Effector CD8-positive, alpha-beta T cell (primary cell): Measurements from ENCODE around the gene DLK2.
"Not testable (repeated sequence)": the region's sequence is repeated elsewhere in the genome, so short reads cannot be mapped to it uniquely, and the experiment has no call there.

Experiments used
- DNase-seq: peaks from one replicate; lab custom pipeline; 2025; lab: John Stamatoyannopoulos, UW

DLK2 gene

DNA sequence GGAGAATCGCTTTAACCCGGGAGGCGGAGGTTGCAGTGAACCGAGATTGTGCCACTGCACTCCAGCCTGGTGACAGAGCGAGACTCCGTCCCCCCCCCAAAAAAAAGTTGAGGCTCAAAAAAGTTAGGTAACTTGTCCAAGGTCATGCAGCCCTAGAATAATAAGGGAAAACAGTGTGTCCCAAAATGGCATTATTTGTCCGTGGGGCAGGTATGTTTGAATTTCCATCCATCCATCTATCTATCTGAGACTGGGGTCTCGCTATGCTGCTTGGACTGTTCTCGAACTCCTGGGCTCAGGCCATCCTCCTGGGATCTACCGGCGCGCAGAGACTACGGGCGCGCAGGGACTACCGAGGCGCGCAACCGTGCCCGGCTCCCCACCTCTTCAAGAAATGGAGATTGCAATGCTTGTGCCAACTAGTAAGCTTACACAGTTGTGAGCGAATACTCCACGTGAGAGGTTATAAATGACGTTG, 28.4 kb downstream of the DLK2 start:
- no peak for DNase-seq

DNA sequence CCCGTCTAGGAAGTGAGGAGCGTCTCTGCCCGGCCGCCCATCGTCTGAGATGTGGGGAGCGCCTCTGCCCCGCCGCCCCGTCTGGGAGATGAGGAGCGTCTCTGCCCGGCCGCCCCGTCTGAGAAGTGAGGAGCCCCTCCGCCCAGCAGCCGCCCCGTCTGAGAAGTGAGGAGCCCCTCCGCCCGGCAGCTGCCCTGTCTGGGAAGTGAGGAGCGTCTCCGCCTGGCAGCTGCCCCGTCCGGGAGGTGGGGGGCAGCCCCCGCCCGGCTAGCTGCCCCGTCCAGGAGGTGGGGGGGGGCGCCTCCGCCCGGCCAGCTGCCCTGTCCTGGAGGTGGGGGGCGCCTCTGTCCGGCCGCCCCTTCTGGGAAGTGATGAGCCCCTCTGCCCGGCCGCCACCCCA, 30.3 kb downstream of the DLK2 start:
- not testable (repeated sequence) for DNase-seq

DNA sequence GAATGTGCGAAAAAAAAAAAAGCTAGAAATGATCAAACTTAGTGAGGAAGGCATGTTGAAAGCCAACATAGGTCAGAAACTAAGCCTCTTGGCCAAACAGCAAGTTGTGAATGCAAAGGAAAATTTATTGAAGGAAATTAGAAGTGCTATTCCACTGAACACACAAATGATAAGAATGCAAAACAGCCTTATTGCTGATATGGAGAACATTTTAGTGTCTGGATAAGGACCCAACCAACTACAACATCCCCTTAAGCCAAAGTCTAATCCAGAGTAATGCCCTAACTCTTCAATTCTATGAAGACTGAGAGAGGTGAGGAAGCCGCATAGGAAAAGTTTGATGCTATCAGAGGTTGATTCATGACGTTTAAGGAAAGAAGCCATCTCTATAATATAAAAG, 33.5 kb downstream of the DLK2 start:
- DNase-seq = no peak

DNA sequence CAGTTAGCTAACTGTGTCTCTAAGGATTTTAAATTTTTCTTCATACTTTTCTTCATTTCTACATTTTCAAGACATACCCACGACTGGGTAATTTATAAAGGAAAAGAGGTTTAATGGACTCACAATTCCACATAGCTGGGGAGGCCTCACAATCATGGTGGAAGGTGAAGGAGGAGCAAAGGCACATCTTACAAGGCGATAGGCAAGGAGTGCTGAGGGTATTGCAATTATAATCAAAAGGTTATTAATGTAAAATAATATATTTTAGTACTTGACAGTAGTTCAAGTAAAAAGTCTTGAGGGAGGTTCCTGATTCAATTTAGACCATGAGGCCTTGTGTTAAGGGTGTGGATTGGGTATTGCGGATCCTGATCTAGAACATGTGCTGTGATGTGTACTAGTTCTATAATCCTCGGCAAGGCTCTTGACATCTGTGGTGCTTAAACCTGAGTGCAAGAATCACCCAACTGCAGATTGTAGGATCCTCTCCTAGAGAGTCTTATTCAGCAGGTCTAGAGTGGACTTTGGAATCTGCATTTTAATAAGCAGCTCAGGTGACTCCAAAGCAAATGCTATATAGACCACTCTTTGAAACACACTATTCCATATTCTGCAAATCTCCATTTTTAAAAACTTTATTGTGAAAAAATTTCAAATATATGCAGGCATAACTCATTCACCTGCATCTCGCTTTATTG, 35.2 kb downstream of the DLK2 start:
- no peak for DNase-seq

DNA sequence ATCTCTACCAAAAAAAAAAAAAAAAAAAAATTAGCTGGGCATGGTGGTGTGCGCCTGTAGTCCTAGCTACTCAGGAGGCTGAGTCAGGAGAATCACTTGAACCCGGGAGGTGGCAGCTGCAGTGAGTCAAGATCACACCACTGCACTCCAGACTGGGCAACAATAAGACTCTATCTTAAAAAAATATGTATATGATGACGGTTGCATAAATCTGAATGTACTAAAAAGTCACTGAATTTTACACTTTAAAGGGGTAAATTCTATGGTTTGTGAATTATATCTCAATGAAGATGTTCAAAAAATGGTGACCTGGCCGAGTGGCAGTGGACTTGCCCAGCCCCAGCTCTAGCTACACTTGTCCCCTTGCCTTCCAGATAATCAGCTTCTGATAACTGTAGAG, 38.4 kb downstream of the DLK2 start:
- no peak for DNase-seq

DNA sequence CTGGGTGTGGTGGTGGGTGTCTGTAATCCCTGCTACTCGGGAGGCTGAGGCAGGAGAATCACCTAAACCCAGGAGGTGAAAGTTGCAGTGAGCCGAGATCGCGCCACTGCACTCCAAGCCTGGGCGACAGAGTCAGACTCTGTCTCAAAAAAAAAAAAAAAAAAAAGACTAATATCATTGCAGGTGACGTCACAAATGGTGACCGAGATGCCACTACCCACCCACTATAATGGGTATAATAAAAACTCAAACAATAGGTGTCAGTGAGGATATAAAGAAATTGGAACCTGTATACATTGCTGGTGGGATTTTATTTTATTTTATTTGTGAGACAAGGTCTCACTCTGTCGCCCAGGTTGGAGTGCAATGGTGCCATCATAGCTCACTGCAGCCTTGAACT, 40.1 kb downstream of the DLK2 start:
- not testable (repeated sequence) for DNase-seq

DNA sequence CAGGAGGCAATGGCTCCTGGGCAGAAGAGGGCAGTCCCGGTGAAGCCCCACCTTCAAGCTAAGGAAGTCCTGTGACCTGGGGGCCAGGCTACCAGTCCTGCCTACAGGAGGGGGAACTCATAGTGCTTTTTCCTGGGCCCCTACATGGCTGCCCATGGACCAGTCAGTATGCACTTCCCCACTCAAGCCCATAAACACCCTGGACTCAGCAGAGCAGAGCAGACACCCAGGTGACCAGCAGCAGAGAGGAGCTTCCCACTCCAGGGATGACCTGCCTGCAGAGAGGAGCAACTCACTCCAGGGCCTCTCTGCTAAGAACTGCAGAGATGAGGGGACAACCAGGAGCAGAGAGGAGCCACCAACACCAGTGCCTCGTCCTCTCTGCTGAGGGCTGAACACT, 42.3 kb downstream of the DLK2 start:
- DNase-seq = no peak

DNA sequence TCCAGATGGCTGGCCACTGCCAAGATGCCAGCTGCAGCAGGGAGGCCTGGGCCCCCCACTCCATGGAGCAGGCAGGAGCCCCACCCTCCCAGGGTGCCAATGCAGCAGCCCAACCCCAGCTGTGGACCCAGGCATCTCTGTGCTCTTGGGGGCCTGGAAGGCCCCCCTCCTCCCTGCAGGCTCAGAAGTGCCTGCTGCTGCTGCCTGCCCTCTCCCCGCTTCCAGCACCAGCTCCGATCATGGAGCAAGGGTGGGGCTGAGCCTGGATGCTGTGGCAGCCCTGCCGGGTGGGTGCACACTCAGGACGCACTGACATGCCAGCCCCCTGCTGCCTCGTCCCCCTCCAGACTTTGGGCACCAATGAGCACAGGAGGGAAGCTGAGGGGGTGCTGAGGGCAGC, 42.8 kb downstream of the DLK2 start:
- DNase-seq = no peak

DNA sequence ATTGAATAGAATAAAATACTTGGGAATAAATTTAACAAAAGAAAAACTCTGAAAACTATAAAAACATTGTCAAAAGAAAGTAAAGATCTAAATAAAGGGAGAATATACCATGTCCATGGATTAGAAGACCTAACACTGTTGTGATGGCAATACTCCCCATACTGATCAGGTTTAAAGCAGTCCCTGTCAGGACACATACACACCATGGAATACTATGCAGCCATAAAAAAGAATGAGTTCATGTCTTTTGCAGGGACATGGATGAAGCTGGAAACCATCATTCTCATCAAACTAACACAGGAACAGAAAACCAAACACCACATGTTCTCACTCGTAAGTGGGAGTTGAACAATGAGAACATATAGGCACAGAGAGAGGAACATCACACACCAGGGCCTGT, 44.6 kb downstream of the DLK2 start:
- not testable (repeated sequence) for DNase-seq

DNA sequence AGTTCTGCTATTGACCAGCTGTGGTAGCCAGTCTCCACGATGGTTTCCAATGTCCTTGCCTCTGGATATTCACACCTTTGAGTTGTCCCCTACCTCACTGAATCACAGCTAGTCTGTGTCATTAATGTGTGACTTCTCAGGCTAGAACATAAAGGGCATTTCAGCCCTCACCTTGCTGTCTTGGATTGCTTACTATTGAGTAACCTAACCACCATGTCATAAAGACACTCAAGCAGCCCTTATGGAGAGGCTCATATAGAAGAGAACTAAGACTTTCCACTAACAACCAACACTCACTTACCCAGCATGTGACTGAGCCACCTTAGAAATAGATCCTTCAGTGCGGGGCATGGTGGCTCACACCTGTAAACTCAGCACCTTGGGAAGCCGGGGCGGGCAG, 47.1 kb downstream of the DLK2 start:
- no peak for DNase-seq

DNA sequence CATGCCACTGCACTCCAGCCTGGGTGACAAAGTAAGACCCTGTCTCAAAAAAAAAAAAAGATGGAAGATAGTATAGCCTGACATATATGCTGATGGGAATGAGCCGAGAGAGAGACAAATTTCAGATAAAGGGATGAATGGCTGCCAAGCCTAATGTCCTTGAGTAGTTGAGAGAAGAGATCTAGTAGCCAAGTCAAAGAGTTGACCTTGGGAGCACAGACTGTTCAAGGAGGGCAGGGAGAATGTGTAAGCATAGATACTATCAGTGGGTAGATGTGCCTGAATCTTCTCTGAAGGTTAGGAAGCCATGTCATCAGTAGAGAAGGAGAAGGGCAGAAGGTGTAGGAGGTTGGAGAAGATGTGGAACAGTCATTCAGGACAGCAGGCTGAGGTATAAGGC, 48.1 kb downstream of the DLK2 start:
- no peak for DNase-seq

DNA sequence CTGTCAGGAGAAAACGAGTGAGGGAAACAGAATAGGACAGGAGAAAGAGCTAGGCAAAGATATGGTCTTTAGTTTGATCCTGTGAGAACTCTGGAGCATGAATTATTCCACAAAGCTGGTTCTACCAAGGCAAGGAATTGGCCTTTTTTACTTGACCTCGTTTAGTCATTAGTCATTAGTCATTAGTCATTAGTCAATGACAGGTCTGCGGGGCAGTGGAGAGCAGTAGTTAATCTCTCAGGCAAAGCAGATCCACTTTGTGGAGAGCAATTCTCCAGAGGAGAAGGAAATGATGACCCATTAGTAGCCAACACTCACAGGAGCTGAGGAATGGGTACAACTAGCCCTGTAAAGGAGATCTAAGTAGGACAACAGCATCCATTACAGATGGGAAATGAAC, 50.0 kb downstream of the DLK2 start:
- DNase-seq = no peak

DNA sequence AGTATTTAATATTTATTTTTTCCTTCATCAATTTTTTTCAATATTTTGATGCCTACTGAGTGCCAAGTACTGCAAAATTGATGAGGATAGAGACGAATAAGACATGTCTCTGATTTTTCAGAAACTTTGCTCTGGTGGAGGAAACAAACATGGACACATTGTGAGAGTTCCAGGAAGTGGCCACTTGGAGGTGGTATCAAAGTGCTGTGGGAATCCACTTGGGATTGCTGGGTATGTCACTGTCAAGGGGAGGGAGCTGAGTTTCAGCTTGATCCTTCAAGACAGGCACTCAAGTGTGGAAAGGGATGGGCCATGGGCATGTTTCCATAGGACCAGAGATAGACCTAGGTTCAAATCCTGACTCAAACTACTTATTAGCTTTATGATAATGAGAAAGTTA, 52.5 kb downstream of the DLK2 start:
- no peak for DNase-seq

DNA sequence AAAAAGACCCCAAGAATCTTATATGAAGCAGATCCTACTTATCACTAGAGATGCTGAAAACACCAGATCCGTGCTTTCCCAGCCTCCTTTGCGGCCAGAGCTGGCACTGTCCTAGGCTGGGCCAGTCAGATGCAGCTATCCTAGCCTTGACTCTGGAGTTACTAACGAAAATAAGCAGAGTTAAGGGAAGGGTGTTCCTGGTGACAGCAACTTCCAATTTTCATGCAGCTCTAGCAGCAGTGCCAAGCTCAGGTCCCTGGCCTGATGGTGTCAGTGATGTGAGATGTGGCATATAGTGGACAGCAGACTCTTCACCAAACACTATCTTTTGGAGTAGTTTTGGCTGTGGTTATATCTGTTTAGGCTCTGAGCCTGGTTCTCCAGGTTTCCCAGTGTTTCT, 53.6 kb downstream of the DLK2 start:
- no peak for DNase-seq
